ENCODE measurements around the gene IL22RA2.

Gene IL22RA2

GRCh38 chr6:137166247-137167098 lies 7.0 kb downstream of the IL22RA2 start:
- DNase-seq (ENCODE audit: low read depth): no peak

DNA sequence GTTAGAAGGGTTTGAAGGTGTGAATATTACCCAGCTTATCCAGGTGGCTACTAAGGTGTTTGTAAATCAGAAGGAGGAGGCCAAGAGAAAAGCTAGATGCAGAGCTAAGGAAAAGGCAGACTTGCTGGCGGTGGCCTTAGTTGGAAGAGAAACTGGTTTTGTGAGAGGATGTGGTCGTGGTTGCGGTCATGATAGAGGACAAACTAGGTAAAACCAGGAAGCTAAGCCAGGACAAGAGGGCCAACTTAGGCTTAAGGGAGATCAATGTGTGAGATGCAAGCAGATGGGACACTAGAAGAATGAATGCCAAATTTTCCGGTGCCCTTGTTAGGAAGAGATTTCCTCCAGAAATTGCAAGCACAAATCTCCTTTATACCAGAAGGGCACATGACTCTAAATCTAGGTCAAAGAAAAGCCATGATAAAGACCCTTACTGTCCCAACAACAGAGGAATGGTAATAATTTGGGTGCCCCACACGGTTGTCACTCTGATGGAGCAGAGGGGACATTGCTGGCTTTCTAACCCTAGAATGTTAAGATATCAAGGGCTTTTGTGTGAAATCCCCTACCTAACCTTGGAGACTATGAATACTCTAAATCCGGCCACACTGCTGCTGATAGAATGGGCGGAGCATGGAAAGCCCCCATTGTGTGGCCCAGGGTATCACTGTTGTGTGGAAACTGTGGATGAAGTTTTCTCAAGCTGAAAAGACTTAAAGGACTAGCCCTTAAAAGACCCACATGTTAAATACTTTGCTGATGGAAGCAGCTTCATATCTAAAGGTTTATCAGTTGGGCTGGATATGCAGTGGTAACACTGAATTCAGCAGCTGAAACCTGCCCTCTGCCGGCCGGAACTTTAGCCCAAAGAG lies 7.8 kb downstream of the IL22RA2 start:
- DNase-seq (ENCODE audit: low read depth): peak; percentile 13

DNA sequence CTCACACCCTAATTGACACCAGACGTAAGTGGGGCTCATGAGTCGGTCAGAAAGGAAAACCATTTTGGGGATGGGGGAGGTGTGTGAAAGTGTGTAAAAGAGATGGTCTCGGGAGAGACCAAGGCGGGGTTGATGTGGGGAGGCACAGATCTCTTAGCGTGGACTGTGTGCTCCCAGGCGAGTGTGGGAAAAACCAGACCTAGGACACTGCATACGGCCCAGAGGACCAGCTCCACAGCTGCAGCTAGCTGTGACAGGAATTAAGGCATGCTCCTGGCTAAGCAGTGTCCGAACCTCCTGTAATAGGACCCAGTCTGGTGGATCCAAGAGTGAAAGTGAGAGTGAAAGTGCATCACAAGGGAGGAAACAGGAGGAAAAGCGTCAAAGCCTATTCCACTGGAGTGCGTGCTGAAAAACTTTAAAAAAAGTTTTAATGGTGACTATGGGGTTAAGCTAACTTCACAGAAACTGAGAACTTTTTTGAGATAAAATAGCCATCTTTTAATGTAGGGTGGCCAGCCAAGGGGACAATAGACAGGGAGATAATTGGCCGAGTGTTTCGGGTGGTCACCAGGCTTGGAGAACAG lies 9.6 kb downstream of the IL22RA2 start:
- no peak for DNase-seq (ENCODE audit: low read depth)

DNA sequence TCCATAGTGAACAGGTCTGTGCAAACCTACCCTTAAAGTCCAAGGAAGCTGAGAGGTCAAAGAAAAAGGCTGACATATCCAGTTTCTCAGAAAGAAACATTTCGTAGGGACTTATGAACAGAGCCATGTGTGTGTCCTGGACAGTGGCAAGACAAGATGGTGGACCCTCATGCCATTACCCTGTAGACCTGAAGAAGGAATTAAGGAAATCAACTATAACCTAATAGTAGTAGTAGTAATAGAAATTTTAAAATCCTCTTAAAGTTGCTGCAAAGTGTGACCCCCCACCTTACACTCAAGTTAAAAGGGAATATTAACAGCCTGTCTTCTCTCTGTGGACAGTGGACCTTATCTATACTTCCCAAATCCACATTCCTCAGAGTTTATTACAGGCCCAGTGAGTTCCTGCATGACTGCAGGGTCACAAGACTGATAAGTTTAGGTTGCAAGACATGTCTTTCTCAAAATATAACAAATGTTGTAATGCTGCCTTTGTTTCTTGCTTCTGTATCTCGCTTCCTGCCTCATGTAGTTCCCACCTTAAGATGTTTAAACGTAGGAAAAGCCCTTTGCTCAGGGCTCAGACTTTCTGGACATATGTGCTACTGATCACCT lies 10.6 kb downstream of the IL22RA2 start:
- no peak for DNase-seq (ENCODE audit: low read depth)

GRCh38 chr6:137161949-137162348 lies 11.5 kb downstream of the IL22RA2 start:
- no peak for DNase-seq (ENCODE audit: low read depth)

DNA sequence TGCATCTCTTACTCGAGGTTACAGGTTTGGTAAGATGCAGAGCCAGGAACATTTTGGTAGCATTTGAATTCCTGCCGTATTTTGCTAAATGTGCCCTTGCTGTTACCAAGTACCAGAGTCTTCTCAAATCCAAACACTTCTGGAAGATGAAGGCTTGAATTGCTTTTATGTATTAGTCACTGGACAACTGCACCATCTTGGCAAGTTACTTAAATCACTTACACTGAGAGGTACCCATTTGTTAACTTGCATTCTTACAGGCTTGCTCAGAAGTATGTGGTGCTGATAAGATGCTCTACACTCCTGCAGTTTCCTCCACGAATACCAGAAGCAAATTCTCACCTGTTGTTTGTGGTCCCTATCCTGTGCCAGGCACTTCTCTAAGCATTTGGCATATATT lies 12.7 kb downstream of the IL22RA2 start:
- DNase-seq (ENCODE audit: low read depth): peak; percentile 22

DNA sequence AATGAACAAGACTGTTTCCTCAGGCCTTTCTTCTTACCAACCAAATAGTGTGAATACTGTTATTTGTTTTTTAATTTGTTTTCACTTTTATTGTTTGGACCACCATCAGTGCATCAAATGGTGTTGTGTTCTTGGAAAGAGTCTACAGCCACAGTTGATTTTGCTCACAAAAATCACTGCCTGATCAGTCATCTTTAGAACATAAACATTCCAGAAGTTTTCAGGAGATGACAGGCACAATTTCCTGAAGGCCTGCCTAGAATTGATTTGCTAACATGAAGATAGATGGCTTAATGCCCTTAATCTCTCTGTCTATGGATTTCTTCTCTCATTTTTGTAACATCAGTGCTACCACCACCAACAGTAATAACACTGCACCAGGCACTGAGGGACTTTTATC lies 13.5 kb downstream of the IL22RA2 start:
- DNase-seq (ENCODE audit: low read depth): peak; percentile 7

DNA sequence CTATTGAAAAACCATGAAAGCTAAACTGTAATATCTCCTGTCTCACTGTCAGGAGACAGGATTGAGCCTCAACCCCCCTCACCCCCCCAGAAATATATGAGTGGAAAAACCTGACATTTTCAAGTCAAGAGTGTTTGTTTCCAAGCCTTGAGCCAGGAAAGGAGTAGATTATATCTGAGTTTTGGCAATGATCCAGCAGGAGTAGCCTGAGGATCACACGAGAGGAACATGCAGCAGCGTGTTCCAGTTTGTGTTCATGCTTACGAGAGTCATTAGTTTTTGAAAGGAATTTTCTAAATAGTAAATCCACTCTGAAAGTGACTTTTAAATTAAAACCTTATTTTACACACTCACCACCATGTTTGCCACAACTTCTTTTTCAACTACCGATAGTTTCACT lies 15.8 kb downstream of the IL22RA2 start:
- DNase-seq (ENCODE audit: low read depth): no peak

DNA sequence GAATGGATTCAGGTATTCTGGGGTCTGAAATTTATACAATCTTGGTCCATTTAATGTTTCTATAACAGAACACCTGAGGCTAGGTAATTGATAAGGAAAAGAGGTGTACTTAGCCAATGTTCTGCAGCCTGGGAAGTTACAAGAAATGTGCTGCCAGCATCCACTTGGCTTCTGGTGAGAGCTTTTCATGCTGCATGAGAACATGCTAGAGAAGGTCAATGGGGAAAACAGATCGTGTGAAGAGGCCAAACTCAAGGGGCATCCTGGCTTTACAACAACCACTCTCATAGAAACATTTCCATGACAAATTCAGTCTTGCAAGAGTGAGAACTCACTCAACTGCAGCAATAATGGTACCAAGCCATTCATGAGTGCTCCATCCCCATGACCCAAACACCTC lies 16.8 kb downstream of the IL22RA2 start:
- no peak for DNase-seq (ENCODE audit: low read depth)

DNA sequence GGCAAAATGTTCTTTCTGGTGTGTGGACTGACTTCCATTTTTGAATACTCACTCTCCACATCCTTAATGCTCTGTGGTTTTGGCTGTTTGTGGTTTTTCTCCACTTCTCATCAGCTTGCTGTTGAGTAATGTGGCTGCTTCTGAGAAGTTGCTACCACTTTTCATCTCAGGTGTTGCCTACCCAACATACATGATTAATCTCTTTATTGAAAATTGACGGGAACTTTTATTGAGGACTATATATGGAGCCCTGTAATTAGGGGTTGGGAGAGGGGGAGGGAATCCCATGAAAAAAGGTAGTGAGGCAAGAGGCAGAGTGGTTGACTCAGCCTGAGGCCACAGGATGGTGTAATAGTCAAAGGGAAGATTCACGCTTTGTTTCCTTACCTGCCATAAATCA lies 17.6 kb downstream of the IL22RA2 start:
- peak; percentile 52 for DNase-seq (ENCODE audit: low read depth)

GRCh38 chr6:137150072-137150471 lies 23.4 kb downstream of the IL22RA2 start:
- DNase-seq (ENCODE audit: low read depth): no peak

DNA sequence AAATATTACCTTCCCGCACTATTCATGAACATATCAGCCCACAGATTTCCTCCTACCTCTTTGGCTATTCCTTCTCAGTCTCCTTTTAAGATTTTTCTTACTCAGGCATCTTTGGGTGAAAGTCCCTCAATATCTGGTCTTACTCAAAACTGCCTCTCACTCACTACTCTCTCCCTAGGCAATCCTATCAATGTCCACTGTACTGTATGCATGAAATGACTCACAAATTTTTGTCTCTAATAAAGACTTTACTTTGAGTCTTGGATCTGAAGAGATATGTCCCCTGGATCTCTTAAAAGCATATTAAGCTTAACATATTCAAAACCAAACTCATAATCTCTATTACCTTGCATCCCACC lies 24.4 kb downstream of the IL22RA2 start:
- DNase-seq (ENCODE audit: low read depth): no peak

DNA sequence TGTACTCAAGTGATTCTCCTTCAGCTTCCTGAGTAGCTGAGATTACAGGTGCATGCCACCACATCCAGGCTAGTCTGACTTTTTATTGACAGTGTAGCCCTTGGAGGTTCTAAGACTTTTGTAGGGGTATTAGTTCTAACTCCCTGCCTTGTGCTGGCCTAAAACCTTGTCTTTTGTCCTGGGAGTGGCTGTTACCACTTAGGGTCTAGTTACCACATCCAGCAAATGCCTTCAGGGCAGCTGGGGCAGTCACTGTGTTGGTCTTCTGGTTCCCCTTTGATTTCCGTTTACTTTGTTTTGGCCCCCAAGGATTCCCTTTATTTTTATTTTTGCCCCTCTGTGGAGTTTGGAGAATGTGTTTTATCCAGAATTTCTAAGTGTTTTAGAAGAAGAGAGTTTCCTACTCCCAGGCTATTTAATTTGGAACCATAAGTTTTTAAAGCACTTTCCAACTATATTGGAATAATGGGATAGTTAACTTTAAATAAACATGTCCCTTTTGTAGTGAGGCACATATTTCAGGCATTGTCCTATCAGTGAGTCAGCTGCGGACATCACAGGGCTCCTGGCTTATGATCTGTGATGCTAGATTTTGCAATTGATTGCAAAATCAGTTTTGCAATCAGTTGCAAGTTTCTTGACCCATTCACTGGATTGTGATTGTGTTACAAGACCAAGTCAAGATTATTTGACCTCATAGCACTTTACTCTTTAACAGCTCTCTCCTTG lies 25.0 kb downstream of the IL22RA2 start:
- peak; percentile 26 for DNase-seq (ENCODE audit: low read depth)

- no peak for DNase-seq (ENCODE audit: low read depth)
Observed at GRCh38 chr6:137147195-137147594, 26.2 kb downstream of the IL22RA2 start.

- no peak for DNase-seq (ENCODE audit: low read depth)
Observed at GRCh38 chr6:137146206-137146605, 27.2 kb downstream of the IL22RA2 start.

DNA sequence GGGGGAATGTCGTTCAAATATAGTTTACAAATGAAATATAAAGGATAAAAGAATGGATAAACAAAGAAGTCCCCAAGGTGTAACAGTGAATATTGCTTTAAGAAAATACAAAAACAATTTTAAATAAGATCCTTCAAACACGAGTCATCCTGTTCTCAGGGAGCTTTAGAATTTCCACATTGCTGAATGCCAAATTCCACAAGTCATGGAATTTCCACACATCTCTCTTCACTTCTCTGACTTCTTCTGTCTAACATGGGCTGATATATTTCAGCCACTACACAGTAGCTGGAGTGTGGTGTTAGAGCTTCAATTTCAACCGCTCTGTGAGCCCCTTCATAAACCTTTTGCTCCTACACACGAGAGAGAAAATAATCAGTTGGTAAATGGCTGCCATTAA lies 28.0 kb downstream of the IL22RA2 start:
- DNase-seq (ENCODE audit: low read depth): no peak

DNA sequence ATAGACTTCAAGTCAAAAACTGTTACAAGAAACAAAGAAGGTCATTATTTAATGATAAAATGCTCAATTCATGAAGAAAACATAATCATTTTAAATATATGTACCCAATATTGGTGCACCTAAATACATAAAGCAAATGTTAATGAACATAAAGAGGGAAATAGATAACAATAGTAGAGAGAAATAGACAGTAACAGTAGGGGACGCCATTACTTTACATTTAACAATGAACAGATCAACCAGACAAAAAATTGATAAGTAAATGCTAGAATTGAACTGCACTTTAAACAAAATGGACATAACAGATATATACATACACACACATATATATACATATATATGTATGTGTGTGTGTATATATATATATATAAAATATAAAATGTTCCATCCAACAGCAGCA lies 37.4 kb downstream of the IL22RA2 start:
- DNase-seq (ENCODE audit: low read depth): peak; percentile 21

GRCh38 chr6:137134483-137134882 lies 39.0 kb downstream of the IL22RA2 start:
- DNase-seq (ENCODE audit: low read depth): no peak

GRCh38 chr6:137133122-137133521 lies 40.3 kb downstream of the IL22RA2 start:
- DNase-seq (ENCODE audit: low read depth): no peak

DNA sequence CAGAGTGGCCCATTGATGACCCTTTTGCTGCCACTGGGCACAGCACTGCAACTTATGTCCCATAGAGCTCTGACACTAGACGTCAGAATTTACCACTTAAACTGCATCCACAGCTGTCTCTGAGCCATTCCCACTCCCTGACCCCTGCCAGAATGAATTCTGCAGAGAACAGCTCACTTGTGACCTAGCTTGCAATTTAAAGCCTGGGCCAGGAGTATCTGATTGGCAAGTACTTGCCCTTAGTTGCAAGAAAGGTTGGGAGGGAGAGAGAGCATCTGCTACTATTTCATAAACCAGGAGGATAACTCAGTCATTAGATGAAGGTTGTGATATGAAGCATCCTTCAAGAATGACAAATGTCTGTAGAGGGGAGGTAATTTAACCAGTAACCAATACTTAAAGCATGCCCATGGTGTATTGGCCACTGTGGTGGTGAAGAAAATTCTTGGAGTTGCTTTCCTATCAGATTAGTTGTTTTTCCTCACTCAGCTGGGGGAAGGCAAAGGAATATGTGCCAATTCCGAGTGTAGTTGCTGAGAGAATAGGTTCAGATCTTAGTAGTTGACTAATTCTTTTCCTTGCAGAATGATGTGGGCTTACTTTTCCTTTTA lies 46.5 kb downstream of the IL22RA2 start:
- DNase-seq (ENCODE audit: low read depth): no peak

- DNase-seq (ENCODE audit: low read depth): no peak
Observed at GRCh38 chr6:137123078-137123477, 50.4 kb downstream of the IL22RA2 start.
